Testis (tissue), 2 donors: ENCODE measurements around the gene STRIP2.

Experiments
- CTCF ChIP-seq, 3 experiments: fragments of 450-650 bp in 2 of 3; fragments of 200-600 bp in 1 of 3; sonication (generic) in 1 of 3; IDR thresholded peaks; one replicate each; pipeline ENCODE4 v1.5.1; 2016 to 2019; ENCODE audit warnings: antibody characterized with exemption in 3 of 3, mild to moderate bottlenecking in 2 of 3, moderate library complexity in 1 of 3
- POLR2A ChIP-seq: fragments of 450-650 bp; IDR thresholded peaks from one replicate; pipeline ENCODE4 v1.6.1; 2017; ENCODE audit warnings: antibody characterized with exemption, mild to moderate bottlenecking, moderate library complexity

GRCh38 chr7:129417073-129417472 lies 17.2 kb upstream of the STRIP2 start:
- TF ChIP-seq POLR2A (no peak), CTCF (IDR thresholded peaks at IDR 0.05) (no peak)
